ENCODE results near the gene MAD1L1.

MAD1L1 gene

DNA sequence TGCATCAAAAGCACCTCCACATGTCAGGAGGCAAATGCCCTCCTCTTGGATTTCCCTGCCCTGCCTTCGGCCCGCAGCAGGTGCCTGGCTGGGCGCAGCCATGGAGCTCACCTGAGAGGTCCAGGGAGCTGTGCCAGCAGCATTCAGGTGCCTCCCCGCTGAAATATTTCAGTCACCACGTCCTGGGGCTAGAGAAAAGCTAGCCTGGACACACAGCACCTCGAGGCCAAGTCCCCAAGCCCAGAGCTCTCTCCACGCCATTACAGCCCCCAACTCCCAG is 102.7 kb downstream of the MAD1L1 start:
- peaks cover 30% of the 10 kb centered on the region for H3K4me1 ChIP-seq (ENCODE audit: control insufficient read depth, low read length)

DNA sequence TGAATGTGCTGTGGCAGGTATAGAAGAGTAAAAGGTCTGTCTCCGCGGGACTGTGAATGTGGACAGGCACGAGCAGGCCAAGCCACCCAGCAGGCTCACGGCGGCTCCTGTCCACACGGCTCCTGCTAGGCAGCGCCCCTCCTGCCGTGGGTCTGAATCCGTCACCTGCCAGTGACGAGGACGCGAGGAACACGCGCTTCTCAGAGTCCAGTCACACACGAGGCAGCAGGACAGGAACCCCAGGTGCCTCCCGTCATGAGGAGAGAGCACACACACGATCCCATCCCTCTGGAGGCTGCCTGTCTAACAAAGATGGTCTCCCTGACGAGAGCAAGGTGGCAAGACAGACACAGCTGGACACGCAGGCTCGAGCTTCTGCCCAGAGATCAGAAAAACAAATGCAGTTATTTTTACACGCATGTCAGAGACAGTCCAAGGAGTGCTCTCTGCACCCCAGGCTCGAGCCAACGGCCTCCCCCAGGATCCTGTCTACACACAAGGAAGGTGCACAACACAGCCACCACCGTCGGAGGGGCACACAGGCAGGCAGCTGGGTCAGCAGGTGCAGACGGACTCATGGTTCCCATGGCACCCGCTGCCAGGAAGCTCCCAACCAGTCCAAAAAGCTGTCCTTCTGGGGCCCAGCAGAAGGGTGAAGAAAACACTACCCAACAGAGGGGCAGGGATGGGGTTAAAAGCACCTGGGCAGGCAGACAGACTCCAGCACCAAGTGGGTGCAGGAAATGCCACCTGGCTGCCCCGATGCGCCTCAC is 103.2 kb downstream of the MAD1L1 start:
- Histone ChIP-seq H3K27me3 (ENCODE audit: control insufficient read depth, low read length) (no peaks in the 10 kb centered on the region), H3K36me3 (ENCODE audit: control insufficient read depth, low read length) (peaks cover 18% of the 10 kb centered on the region), H3K79me2 (ENCODE audit: control insufficient read depth, low read length) (no peaks in the 10 kb centered on the region; the same call in 1 of the 2 replicates), H3K4me2 (ENCODE audit: low read length) (peak overlapping the region; percentile 29; the same call in 1 of the 2 replicates), H3F3A (ENCODE audit: control insufficient read depth, insufficient read depth) (no peaks in the 10 kb centered on the region), H3K9me2 (replicated peaks; ENCODE audit: control insufficient read depth, low read length) (no peaks in the 10 kb centered on the region), H3K27ac (ENCODE audit: low read depth, low read length) (no peak overlapping the region), H3K9me3 (ENCODE audit: control insufficient read depth, insufficient read depth, low read length) (no peaks in the 10 kb centered on the region), H3K4me3 (ENCODE audit: low read length) (no peak overlapping the region), H3K4me1 (ENCODE audit: control insufficient read depth, low read length) (peaks cover 30% of the 10 kb centered on the region), H4K20me1 (ENCODE audit: control insufficient read depth, insufficient read depth, low read depth, low read length) (peaks cover 13% of the 10 kb centered on the region; the same call in 1 of the 2 replicates)
- no peak for TF ChIP-seq EZH2phosphoT487 (IDR thresholded peaks at IDR 0.05; ENCODE audit: borderline replicate concordance, low read length)
- TF ChIP-seq, protein P1, sequence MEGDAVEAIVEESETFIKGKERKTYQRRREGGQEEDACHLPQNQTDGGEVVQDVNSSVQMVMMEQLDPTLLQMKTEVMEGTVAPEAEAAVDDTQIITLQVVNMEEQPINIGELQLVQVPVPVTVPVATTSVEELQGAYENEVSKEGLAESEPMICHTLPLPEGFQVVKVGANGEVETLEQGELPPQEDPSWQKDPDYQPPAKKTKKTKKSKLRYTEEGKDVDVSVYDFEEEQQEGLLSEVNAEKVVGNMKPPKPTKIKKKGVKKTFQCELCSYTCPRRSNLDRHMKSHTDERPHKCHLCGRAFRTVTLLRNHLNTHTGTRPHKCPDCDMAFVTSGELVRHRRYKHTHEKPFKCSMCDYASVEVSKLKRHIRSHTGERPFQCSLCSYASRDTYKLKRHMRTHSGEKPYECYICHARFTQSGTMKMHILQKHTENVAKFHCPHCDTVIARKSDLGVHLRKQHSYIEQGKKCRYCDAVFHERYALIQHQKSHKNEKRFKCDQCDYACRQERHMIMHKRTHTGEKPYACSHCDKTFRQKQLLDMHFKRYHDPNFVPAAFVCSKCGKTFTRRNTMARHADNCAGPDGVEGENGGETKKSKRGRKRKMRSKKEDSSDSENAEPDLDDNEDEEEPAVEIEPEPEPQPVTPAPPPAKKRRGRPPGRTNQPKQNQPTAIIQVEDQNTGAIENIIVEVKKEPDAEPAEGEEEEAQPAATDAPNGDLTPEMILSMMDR (IDR thresholded peaks at IDR 0.05; ENCODE audit: low read depth, low read length, poor library complexity, severe bottlenecking): no peak

More for the DNA sequence above, 102.7 kb downstream of the MAD1L1 start:
- no peak overlapping the region for H3K27ac ChIP-seq (ENCODE audit: low read depth, low read length)
- peak overlapping the region; percentile 29; the same call in 1 of the 2 replicates for H3K4me2 ChIP-seq (ENCODE audit: low read length)
- H4K20me1 ChIP-seq (ENCODE audit: control insufficient read depth, insufficient read depth, low read depth, low read length): peaks cover 15% of the 10 kb centered on the region; the same call in 1 of the 2 replicates
- no peaks in the 10 kb centered on the region for H3K27me3 ChIP-seq (ENCODE audit: control insufficient read depth, low read length)
- no peaks in the 10 kb centered on the region for H3F3A ChIP-seq (ENCODE audit: control insufficient read depth, insufficient read depth)
- H3K4me3 ChIP-seq (ENCODE audit: low read length): no peak overlapping the region
- H3K36me3 ChIP-seq (ENCODE audit: control insufficient read depth, low read length): peaks cover 19% of the 10 kb centered on the region
- no peak for TF ChIP-seq EZH2phosphoT487 (IDR thresholded peaks at IDR 0.05; ENCODE audit: borderline replicate concordance, low read length)
- TF ChIP-seq, protein P1 (IDR thresholded peaks at IDR 0.05; ENCODE audit: low read depth, low read length, poor library complexity, severe bottlenecking): no peak
- no peaks in the 10 kb centered on the region for H3K9me3 ChIP-seq (ENCODE audit: control insufficient read depth, insufficient read depth, low read length)
- no peaks in the 10 kb centered on the region for H3K9me2 ChIP-seq (replicated peaks; ENCODE audit: control insufficient read depth, low read length)
- H3K79me2 ChIP-seq (ENCODE audit: control insufficient read depth, low read length): no peaks in the 10 kb centered on the region; the same call in 1 of the 2 replicates

DNA sequence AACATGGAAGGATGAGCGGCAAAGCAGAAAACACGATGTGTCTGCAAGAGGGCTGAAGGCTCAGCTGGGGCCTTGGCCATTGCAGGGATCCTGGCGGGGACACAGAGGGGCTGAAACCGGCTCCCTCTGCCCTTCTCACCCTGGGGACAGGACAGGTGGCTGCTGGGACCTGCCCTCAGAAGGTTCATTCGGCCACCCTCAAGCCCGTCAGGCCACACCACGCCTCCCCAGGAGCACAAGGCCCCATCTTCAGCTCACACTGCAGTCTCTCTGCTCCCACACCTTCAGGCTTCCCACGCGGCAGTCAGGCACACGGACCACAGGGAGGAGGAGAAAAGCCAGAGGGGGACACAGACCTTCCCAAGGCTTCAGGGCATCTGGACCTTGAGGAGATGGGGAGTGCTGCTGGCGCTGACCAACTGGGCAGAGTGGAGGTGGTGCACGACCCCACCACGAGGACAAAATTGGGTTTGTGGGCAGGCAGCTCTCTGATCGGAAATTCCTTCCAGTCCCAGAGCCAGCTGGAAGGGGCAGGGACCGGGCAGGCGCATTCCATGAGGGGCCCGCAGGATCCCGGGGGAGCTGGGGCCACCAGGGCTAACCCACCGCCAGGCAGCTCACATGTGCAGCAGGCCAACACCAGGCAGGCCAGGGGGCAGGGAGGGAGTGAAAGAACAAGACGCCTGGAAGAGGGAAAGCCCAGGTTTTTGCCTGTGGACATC is 104.0 kb downstream of the MAD1L1 start:
- Histone ChIP-seq H3K9me2 (replicated peaks; ENCODE audit: control insufficient read depth, low read length) (no peaks in the 10 kb centered on the region), H3K4me3 (ENCODE audit: low read length) (no peak overlapping the region), H3K4me1 (ENCODE audit: control insufficient read depth, low read length) (peaks cover 30% of the 10 kb centered on the region), H4K20me1 (ENCODE audit: control insufficient read depth, insufficient read depth, low read depth, low read length) (peaks cover 11% of the 10 kb centered on the region; the same call in 1 of the 2 replicates), H3K27me3 (ENCODE audit: control insufficient read depth, low read length) (no peaks in the 10 kb centered on the region), H3K79me2 (ENCODE audit: control insufficient read depth, low read length) (no peaks in the 10 kb centered on the region; the same call in 1 of the 2 replicates), H3K27ac (ENCODE audit: low read depth, low read length) (no peak overlapping the region), H3F3A (ENCODE audit: control insufficient read depth, insufficient read depth) (no peaks in the 10 kb centered on the region), H3K36me3 (ENCODE audit: control insufficient read depth, low read length) (peaks cover 12% of the 10 kb centered on the region), H3K4me2 (ENCODE audit: low read length) (no peak overlapping the region), H3K9me3 (ENCODE audit: control insufficient read depth, insufficient read depth, low read length) (no peaks in the 10 kb centered on the region)
- TF ChIP-seq, protein P1 (IDR thresholded peaks at IDR 0.05; ENCODE audit: low read depth, low read length, poor library complexity, severe bottlenecking): no peak
- TF ChIP-seq EZH2phosphoT487 (IDR thresholded peaks at IDR 0.05; ENCODE audit: borderline replicate concordance, low read length): no peak
